A172 (cell line): ENCODE measurements around the gene PI4KA. TPM values are rescaled to one million over a fixed set of nuclear protein-coding genes. Genes with fewer than 3 reads are reported as not detected.
"Not testable (repeated sequence)": the region's sequence is repeated elsewhere in the genome, so short reads cannot be mapped to it uniquely, and the experiment has no call there.

Experiments
- DNase-seq: peaks from one replicate; pipeline ENCODE4 v3.0.0-alpha.2; 2015; ENCODE audit warnings: low spot score
- total RNA-seq: library from RNA; depleted of rRNA; stranded (reverse); fragments of >200 nt; shearing (Covaris generic); gene quantifications from 2 replicates; pipeline ENCODE4 v1.2.3, GENCODE V29; 2014

Gene PI4KA
- total RNA-seq, 1 experiment from 2014 or later = 31.8 TPM

DNA sequence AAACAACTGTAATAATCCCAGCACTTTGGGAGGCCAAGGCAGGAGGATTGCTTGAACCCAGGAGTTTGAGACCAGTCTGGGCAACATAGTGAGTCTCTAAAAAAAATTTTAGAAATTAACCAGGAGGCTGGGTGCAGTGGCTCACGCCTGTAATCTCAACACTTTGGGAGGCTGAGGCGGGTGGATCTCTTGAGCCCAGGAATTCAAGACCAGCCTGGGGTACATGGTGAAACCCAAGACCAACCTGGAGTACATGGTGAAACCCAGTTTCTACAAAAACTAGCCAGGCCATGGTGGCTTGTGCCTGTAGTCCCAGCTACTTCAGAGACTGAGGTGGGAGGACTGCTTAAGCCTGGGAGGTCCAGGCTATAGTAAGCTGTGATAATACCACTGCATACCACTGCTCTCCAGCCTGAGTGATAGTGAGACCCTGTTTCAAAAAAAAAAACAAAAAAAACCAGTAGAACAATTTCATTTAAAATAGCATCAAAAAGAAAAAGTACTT, 11.2 kb downstream of the PI4KA start:
- DNase-seq = no peak

DNA sequence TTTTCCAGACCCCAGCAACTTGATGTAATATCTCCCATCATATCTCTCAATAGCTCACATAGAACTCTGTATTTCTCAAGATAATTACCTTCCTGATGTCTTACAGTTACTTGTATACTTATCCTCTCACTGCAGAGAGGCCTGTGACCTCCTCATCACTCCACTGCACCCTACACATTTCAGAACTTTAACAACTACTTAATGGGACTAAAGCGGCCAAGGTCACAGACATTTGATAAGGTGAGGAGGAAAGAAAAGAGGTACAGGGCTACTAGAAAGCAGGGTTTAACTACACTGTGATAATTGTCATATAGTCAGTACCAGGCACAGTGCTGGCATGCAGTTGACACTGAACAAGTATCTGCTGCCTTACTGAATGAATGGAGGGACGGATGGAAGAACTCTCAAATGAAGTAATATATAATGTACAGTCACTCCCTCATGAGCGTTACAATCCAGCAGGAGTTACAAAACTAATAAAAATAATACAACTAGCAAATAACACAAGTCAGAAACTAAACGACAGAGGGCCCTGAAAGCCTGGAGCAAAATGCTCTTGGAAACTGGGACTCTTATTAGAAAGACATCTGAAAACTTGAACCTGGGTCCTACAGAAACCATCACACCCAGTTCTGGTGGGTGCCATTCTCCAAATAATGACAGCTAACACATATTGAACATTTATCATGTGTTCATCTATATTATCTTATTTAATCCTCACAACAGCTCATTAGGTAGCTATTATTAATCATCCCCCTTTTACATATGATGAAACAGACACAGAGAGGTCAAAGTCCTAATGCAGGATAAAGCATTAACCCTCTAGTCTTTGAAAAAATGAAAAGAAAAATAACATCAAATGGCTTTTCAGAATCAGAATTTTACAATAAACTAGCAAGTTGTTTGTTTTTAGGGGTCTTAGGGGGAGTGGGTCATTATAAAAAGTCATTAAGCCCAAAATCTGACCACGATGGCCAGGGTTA, 14.3 kb downstream of the PI4KA start:
- DNase-seq = no peak

DNA sequence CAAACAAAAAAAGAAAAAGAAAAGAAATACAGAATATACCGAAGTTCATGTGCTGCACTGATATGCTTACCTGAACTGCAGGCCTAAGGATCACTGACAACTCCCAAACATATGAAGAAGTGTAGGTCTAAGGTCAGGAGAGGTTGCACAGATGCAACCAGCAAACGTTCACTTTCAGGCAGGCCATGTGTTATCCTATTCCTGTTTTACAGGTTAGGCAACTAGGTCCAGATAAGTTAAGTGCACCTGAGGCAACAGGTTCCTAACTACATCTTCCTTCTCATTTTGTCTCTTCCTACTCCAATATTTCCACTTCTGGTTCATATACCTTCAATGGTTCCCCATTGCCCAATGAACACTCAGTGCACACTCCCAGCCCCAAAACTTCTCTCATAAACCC, 15.1 kb downstream of the PI4KA start:
- DNase-seq = no peak

DNA sequence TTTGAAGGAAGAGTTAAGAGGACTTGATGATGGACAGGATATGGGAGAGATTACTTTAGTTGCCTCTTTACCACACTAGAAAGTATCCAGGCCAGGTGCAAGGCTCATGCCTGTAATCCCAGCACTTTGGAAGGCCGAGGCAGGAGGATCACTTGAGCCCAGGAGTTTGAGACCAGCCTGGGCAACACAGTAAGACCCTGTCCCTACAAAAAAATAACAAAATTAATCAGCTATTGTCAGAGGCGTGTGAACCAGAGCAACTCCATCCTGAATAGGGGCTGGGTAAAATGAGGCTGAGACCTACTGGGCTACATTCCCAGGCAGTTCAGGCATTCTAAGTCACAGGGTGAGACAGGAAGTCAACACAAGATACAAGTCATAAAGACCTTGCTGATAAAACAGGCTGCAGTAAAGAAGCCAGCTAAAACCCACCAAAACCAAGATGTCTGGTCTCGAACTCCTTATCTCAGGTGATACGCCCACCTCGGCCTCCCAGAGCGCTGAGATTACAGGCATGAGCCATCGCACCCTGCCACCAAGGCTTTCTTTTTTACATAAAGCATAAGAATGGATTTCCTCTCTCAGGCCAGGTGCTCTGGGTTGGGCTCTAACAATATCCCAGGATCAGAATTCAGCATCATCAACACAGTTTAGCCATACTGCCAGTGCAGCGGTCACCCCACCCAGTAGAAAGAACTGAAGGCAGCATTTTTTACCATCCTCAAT, 17.8 kb downstream of the PI4KA start:
- no peak for DNase-seq

DNA sequence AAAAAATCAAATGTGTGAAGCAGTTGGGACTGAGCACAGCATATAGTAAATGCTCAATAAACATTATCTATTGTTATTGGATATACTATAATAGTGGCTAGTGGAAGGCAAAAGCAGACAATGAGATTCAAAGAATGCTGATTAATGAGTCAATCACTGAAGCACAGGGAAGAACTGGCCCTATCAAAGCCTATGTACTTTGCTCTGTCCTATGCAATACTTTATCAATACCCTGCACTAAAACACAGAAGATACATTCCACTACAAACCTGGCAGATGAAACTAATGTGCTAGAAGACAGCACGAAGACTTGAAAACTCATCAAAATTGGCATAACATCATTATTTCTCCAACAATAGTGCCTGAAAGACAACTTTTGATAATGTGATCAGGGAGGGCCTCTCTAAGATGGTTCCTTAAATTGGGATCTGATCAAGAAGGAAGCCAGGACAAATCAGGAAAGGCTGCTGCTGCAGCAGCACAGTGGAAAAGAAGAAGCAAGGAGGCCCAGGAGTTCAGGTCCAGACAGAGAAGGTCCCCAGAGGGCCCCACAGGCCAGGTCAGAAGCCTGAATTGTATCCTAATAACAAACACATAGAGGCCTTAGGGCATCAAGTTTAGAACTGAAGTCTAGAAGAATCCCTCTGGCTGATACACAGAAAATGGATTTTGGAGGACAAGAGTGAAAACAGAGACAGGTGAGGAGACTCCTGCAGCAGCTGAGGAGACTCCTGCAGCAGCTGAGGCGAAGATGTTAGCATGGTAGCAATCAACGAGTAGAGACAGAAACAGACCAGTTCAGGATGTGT, 18.6 kb downstream of the PI4KA start:
- no peak for DNase-seq

DNA sequence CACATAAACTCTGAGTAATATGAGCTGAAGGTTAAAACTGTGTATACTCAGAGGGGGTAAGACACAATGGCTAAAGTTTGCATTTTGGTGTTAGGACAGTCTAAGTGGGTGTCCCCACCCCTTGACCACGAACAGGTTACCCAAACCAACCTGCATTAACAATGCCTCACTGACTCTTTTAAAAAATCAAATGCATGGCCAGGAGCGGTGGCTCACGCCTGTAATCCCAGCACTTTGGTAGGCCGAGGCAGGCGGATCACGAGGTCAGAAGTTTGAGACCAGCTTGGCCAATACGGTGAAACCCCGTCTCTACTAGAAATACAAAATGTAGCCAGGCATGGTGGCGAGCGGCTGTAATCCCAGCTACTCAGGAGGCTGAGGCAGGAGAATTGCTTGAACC, 19.3 kb downstream of the PI4KA start:
- DNase-seq = not testable (repeated sequence)

DNA sequence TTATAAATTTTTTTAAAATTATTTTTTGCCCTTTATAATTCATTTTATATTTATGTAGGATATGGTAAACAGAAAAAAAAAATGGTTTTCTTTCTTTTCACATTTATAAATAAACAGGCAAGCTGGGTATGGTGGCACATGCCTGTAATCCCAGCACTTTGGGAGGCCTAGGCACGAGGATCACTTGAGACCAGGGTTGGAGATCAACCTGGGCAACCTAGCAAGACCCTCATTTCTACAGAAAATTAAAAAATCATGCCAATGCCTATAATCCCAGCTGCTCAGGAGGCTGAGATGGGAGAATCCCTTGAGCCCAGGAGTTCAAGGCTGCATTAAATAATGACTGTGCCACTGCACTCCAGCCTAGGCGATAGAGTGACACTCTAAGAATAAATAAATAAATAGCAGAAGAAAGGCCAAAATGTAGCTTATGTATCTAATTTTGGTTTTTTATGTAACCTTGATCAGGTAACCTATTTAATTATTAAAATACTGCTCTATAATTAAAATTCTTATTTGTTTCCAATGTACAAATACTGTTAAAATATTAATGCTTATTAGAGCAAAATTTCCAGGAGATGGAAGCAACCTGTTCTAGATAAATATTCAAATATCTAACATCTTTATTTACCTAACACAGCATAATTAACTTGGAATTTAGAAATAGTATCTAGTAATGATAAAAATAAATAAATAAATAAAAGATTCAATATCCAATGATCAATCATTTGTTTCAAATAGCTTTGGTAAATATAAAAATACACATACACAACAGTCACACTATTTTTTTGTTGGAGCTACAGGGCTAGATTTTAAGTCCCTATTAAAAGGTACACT, 21.4 kb downstream of the PI4KA start:
- no peak for DNase-seq

- DNase-seq = no peak
Measured at GRCh38 chr22:20834725-20835124, 23.9 kb downstream of the PI4KA start.

DNA sequence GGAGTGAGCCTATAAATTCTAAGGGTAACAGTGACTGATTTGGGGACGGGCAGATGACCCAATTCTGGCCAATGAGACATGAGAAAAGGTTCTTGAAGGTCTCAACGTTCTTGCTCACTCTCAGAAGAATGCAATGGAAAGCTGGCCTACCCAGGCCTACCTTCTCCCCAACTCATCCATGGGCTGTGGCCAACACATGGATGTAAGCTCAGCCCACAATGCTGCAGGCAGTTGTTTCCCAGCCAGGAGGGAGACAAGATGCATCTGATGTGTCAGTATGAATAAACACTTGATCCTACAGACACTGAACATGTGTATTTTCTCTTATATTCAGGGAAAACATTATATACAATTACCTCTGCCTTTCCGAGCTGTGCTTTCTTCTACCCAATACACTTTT, 24.4 kb downstream of the PI4KA start:
- no peak for DNase-seq

GRCh38 chr22:20833225-20833665, 25.4 kb downstream of the PI4KA start:
- DNase-seq = no peak

DNA sequence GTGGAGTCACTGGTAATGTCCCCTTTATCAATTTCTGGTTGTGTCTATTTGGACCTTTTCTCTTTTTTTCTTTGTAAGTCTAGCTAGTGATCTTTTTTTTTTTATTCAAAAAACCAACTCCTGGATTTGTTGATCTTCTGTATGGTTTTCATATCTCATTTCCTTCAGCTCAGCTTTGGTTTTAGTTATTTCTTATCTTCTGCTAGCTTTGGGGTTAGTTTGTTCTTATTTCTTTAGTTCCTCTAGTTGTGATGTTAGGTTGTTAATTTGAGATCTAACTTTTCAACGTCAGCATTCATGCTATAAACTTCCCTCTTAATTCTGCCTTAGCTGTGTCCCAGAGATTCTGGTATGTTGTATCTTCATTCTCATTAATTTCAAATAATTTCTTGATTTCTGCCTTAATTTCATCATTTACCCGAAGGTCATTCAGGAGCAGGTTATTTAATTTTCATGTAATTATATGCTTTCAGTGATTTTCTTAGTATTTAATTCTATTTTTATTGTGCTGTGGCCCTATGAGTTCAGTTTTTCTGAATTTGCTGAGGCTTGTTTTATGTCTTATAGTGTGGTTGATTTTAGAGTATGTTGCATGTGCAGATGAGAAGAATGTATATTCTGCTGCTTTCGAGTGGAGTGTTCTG, 29.0 kb downstream of the PI4KA start:
- no peak for DNase-seq

GRCh38 chr22:20826373-20827152, 32.0 kb downstream of the PI4KA start:
- DNase-seq = not testable (repeated sequence)

DNA sequence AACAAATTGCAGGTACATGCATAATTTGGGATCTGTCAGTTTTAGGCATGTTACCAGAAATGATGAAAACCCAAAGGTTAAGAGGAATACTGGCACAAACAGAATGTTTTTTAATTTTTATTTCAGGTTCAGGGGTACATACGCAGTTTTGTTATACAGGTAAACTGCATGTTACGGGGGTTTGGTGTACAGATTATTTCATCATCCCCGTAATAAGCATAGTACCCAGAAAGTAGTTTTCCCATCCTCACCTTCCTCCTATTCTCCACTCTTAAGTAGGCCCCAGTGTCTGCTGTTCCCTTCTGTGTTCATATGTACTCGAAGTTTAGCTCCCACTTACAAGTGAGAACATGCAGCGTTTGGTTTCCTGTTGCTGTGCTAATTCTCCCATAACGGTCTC, 33.0 kb downstream of the PI4KA start:
- DNase-seq = no peak

GRCh38 chr22:20825216-20825615, 33.4 kb downstream of the PI4KA start:
- not testable (repeated sequence) for DNase-seq

DNA sequence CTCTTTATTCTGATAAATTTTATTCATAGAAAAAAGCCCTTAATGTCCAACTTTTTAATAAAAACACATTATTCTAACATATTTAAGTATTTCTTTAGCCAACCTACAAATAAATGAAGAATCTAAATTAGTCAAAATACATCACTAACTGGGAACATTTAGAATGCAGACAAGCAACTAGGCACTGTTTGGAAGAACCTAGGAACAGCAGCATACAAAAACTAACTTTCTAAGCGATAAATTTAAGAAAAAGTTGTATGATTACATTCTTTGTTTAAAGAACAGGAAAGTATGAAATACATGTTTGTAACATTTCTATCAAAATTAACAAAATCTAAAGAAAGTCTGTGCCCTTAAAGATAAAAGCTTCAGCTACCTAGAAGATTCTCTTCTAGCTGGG, 35.3 kb downstream of the PI4KA start:
- DNase-seq = no peak

DNA sequence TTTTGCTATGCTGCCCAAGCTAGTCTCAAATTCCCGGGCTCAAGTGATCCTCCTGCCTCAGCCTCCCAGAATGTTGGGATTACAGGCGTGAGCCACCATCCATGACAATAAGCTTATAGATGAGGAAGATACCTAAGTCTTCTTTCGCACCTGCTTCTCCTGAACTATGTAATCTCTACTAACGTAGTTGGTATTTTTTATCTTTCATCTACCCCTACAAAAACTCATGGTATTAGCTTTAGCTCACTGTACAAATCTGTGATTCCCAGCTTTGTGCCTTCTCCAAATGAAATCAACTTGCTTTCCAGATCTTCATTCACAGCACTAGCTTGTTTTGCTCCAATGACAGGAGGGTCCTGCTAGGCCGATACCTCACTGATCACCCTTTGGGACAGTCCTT, 36.4 kb downstream of the PI4KA start:
- DNase-seq = no peak

DNA sequence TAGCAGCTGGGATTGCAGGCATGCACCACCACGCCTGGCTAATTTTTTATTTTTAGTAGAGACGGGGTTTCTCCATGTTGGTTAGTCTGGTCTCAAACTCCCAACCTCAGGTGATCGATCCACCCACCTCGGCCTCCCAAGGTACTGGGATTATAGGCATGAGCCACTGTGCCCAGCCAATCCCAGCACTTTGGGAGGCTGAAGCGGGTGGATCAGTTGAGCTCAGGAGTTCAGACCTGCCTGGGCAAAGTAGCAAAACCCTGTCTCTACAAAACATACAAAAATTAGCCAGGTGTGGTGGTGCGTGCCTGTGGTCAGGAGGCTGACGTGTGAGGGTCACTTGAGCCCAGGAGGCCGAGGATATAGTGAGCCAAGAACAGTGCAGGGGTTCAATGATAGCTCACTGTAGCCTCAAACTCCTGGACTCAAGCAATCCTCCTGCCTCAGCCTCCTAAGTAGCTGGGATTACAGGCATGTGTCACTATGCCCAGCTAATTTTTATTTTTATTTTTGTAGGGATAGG, 36.8 kb downstream of the PI4KA start:
- not testable (repeated sequence) for DNase-seq

- DNase-seq = no peak
Measured at GRCh38 chr22:20819471-20819870, 39.1 kb downstream of the PI4KA start.

- no peak for DNase-seq
Measured at GRCh38 chr22:20818471-20818870, 40.1 kb downstream of the PI4KA start.
